HepG2 (cell line): ENCODE measurements around the gene MAT2A. TPM values are rescaled to one million over a fixed set of nuclear protein-coding genes. Genes with fewer than 3 reads are reported as not detected.

Experiments
- CHD4 ChIP-seq: fragments of 200-600 bp; sonication (generic); IDR thresholded peaks from 2 replicates; pipeline ENCODE4 v1.7.0; 2017; ENCODE audit warnings: mild to moderate bottlenecking, low read length, borderline replicate concordance
- DR1 ChIP-seq: sonication (generic); formaldehyde crosslinking; IDR thresholded peaks from 2 replicates; pipeline ENCODE4 v1.8.0; 2021; ENCODE audit warnings: mild to moderate bottlenecking, missing genetic modification reagents, inconsistent platforms
- NONO ChIP-seq, 2 experiments: fragments of 450-650 bp in 1 of 2; sonication (generic) in 1 of 2; formaldehyde crosslinking in 1 of 2; IDR thresholded peaks in 1 of 2; conservative IDR thresholded peaks in 1 of 2; 2 replicates each; pipeline versions ENCODE4 v1.6.1 to v1.8.0; 2017 to 2022; ENCODE audit warnings: mild to moderate bottlenecking in 1 of 2, missing genetic modification reagents in 1 of 2, moderate library complexity in 1 of 2
- ZFP41 ChIP-seq: sonication (generic); formaldehyde crosslinking; IDR thresholded peaks from 2 replicates; pipeline ENCODE4 v1.4.0; 2020; ENCODE audit warnings: mild to moderate bottlenecking, missing genetic modification reagents, borderline replicate concordance
- ZNF263 ChIP-seq: sonication (generic); formaldehyde crosslinking; IDR thresholded peaks from 2 replicates; pipeline ENCODE4 v1.4.0; 2020; ENCODE audit warnings: missing genetic modification reagents
- ZNF569 ChIP-seq: sonication (generic); formaldehyde crosslinking; IDR thresholded peaks from 2 replicates; pipeline ENCODE4 v1.5.0; 2020; ENCODE audit warnings: mild to moderate bottlenecking, missing genetic modification reagents, moderate library complexity, borderline replicate concordance
- ZNF607 ChIP-seq: sonication (generic); formaldehyde crosslinking; IDR thresholded peaks from 2 replicates; pipeline ENCODE4 v1.5.1; 2020; ENCODE audit warnings: missing genetic modification reagents, mild to moderate bottlenecking, borderline replicate concordance
- polyA plus RNA-seq, 8 experiments: library from polyadenylated mRNA; depleted of rRNA in 3 of 8; stranded (reverse) in 7 of 8; unstranded in 1 of 8; fragments of >200 nt; fragmentation: Illumina TruSeq in 4 of 8; extraction: Trizol in 4 of 8; gene quantifications; 2 replicates each; pipeline versions ENCODE4 v1.2.1 to v1.2.3, GENCODE V29; 2011 to 2016; ENCODE audit warnings: low read depth in 4 of 8, missing spikeins in 1 of 8, mixed read lengths in 1 of 8; ENCODE audit not compliant: insufficient read depth in 1 of 8
- total RNA-seq, 5 experiments: library from RNA; depleted of rRNA; stranded (reverse); fragments of >200 nt; fragmentation: Illumina TruSeq; extraction: Trizol; gene quantifications; 2 replicates each; pipeline ENCODE4 v1.2.3, GENCODE V29; 2016; ENCODE audit warnings: low read depth in 1 of 5
- TF ChIP-seq, protein P1 (sequence below): sonication (generic); formaldehyde crosslinking; IDR thresholded peaks from one replicate; pipeline ENCODE4 v1.5.1; 2020; ENCODE audit warnings: mild to moderate bottlenecking, missing genetic modification reagents; ENCODE audit errors: not compliant biosample characterization
- TF ChIP-seq, protein P2 (sequence below): sonication (generic); formaldehyde crosslinking; IDR thresholded peaks from 2 replicates; pipeline ENCODE4 v1.4.0; 2020; ENCODE audit warnings: mild to moderate bottlenecking, missing genetic modification reagents
- TF ChIP-seq, protein P3 (sequence below): sonication (generic); formaldehyde crosslinking; IDR thresholded peaks from 2 replicates; pipeline ENCODE4 v1.4.0; 2020; ENCODE audit warnings: mild to moderate bottlenecking, missing genetic modification reagents

MAT2A gene
- total and polyA plus RNA-seq, 2 of the 13 experiments (the other 11 are each of a cell fraction or from before 2014, with no cell fraction given), result 155 to 331 TPM

DNA sequence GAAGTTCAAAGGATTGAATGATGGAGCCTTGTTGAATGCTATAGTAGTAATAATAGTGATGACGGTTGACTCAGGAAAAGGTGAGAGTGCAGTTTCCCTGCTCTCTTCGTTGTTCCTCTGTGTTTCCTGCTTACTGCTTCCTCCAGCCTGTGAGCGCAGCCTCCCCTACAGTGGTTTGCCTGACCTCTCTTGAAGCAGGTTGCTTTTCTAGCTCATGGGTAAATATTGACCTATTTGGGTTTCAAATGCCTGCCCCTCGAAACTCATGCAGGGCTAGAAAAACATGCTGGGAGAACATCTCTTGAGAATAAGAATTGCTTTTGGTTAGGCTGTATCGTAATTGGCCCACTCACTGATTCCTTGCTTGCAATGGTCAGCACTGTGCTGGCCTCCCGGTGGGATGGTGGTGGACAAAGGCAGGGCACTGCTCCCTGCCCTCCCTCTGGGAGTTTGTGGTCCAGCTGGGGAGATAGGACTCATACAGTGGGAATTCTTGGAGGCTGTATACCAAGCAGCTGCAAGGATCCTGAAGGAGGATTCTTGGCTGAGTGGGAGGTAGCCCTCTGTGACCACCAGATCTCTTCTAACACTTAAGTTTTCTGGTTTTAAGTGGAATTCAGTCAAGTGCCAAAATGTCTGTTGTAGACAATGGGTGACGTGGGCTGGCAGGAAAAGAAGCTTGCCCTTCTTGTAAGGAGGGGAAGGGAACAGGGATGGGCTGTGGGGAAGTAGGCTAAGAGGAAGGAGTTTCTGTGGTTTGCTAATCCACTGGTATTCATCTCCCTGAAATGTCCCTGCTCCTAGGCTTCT, 51.2 kb downstream of the MAT2A start (continued):
- TF ChIP-seq NONO (IDR thresholded peaks at IDR 0.05), result no peak
- TF ChIP-seq NONO (CRISPR knock-in tag; conservative IDR thresholded peaks at IDR 0.05), result no peak
- TF ChIP-seq ZNF607 (CRISPR knock-in tag), result no peak
- TF ChIP-seq ZNF263 (CRISPR knock-in tag), result no peak; the same call in 1 of the 2 replicates
- TF ChIP-seq, protein P1, sequence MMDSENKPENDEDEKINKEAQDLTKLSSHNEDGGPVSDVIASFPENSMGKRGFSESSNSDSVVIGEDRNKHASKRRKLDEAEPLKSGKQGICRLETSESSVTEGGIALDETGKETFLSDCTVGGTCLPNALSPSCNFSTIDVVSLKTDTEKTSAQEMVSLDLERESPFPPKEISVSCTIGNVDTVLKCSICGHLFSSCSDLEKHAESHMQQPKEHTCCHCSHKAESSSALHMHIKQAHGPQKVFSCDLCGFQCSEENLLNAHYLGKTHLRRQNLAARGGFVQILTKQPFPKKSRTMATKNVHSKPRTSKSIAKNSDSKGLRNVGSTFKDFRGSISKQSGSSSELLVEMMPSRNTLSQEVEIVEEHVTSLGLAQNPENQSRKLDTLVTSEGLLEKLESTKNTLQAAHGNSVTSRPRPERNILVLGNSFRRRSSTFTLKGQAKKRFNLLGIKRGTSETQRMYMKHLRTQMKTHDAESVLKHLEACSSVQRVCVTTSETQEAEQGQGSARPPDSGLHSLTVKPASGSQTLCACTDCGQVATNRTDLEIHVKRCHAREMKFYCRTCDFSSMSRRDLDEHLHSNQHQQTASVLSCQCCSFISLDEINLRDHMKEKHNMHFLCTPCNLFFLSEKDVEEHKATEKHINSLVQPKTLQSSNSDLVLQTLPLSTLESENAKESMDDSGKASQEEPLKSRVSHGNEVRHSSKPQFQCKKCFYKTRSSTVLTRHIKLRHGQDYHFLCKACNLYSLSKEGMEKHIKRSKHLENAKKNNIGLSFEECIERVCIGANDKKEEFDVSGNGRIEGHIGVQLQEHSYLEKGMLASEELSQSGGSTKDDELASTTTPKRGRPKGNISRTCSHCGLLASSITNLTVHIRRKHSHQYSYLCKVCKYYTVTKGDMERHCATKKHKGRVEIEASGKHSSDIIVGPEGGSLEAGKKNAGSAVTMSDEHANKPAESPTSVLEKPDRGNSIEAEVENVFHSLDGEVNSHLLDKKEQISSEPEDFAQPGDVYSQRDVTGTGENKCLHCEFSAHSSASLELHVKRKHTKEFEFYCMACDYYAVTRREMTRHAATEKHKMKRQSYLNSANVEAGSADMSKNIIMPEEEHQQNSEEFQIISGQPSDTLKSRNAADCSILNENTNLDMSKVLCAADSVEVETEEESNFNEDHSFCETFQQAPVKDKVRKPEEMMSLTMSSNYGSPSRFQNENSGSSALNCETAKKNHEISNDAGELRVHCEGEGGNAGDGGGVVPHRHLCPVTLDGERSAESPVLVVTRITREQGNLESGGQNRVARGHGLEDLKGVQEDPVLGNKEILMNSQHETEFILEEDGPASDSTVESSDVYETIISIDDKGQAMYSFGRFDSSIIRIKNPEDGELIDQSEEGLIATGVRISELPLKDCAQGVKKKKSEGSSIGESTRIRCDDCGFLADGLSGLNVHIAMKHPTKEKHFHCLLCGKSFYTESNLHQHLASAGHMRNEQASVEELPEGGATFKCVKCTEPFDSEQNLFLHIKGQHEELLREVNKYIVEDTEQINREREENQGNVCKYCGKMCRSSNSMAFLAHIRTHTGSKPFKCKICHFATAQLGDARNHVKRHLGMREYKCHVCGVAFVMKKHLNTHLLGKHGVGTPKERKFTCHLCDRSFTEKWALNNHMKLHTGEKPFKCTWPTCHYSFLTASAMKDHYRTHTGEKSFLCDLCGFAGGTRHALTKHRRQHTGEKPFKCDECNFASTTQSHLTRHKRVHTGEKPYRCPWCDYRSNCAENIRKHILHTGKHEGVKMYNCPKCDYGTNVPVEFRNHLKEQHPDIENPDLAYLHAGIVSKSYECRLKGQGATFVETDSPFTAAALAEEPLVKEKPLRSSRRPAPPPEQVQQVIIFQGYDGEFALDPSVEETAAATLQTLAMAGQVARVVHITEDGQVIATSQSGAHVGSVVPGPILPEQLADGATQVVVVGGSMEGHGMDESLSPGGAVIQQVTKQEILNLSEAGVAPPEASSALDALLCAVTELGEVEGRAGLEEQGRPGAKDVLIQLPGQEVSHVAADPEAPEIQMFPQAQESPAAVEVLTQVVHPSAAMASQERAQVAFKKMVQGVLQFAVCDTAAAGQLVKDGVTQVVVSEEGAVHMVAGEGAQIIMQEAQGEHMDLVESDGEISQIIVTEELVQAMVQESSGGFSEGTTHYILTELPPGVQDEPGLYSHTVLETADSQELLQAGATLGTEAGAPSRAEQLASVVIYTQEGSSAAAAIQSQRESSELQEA (CRISPR knock-in tag), result peak; percentile 55
- TF ChIP-seq, protein P2, sequence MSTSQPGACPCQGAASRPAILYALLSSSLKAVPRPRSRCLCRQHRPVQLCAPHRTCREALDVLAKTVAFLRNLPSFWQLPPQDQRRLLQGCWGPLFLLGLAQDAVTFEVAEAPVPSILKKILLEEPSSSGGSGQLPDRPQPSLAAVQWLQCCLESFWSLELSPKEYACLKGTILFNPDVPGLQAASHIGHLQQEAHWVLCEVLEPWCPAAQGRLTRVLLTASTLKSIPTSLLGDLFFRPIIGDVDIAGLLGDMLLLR, result no peak
- TF ChIP-seq DR1 (CRISPR knock-in tag), result no peak
- TF ChIP-seq CHD4, result no peak
- no peak for TF ChIP-seq ZNF569 (CRISPR knock-in tag)
- TF ChIP-seq, protein P3, sequence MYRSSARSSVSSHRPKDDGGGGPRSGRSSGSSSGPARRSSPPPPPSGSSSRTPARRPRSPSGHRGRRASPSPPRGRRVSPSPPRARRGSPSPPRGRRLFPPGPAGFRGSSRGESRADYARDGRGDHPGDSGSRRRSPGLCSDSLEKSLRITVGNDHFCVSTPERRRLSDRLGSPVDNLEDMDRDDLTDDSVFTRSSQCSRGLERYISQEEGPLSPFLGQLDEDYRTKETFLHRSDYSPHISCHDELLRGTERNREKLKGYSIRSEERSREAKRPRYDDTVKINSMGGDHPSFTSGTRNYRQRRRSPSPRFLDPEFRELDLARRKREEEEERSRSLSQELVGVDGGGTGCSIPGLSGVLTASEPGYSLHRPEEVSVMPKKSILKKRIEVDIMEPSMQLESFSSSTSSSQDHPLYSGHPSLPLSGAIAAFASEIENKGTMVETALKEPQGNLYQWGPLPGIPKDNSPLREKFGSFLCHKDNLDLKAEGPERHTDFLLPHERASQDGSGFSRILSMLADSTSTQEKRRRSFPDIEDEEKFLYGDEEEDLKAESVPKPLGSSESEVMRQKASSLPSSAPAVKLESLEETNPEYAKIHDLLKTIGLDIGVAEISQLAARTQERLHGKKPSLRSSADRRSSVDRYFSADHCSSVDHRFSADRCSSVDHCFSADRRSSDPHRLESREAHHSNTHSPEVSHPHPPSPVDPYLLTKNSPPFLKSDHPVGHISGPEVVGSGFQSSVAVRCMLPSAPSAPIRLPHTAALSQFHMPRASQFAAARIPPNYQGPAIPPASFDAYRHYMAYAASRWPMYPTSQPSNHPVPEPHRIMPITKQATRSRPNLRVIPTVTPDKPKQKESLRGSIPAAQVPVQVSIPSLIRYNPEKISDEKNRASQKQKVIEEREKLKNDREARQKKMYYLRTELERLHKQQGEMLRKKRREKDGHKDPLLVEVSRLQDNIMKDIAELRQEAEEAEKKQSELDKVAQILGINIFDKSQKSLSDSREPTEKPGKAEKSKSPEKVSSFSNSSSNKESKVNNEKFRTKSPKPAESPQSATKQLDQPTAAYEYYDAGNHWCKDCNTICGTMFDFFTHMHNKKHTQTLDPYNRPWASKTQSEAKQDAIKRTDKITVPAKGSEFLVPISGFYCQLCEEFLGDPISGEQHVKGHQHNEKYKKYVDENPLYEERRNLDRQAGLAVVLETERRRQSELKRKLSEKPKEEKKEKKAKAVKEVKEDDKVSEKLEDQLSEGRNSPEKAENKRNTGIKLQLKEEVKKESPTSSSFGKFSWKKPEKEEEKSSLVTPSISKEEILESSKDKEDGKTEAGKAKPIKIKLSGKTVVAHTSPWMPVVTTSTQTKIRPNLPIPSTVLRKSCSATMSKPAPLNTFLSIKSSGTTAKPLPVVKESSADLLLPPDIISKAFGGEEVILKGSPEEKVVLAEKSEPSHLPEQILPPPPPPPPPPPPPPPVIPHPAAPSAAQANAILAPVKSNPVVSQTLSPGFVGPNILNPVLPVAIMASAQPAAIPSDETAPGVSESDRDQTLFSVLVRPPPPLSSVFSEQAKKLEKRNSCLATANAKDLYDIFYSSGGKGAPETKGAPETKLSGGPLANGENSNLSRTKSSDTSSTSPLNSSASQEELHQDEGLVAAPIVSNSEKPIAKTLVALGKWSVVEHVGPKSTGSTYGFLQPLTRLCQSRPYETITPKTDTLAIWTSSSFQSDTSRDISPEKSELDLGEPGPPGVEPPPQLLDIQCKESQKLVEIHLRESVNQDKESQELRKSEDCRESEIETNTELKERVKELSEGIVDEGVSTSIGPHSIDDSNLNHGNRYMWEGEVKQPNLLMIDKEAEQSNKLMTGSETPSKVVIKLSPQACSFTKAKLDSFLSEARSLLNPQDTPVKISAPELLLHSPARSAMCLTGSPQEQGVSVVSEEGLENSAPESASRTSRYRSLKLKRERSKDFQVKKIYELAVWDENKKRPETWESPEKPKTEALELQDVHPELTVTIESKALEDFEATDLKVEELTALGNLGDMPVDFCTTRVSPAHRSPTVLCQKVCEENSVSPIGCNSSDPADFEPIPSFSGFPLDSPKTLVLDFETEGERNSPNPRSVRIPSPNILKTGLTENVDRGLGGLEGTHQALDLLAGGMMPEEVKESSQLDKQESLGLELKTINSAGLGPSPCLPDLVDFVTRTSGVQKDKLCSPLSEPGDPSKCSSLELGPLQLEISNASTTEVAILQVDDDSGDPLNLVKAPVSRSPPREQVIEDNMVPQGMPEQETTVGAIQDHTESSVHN (CRISPR knock-in tag), result no peak
- TF ChIP-seq ZFP41 (CRISPR knock-in tag), result no peak
